A673 (cell line): ENCODE data around the gene HPCAL1. TPM values are rescaled to one million over a fixed set of nuclear protein-coding genes. Genes with fewer than 3 reads are reported as not detected.

ENCODE experiments used
- BruUV-seq: library from RNA; stranded (reverse); fragments of 400-500 nt; replicated peaks from 2 replicates; lab custom pipeline; 2021; lab: Mats Ljungman, UMichigan
- CTCF ChIA-PET: fragments of 300-600 bp; sonication (Branson Sonifier 250); formaldehyde crosslinking; loops from one replicate; lab custom pipeline; 2022; ENCODE audit warnings: antibody characterized with exemption; lab: Charles Lee
- POLR2A ChIA-PET: fragments of 300-600 bp; sonication (Branson Sonifier 250); formaldehyde crosslinking; loops from one replicate; lab custom pipeline; 2022; ENCODE audit warnings: antibody characterized with exemption; ENCODE audit not compliant: low non-redundant PET; lab: Charles Lee
- DNase-seq: peaks from one replicate; pipeline ENCODE4 v3.0.0-alpha.2; 2015; ENCODE audit warnings: low spot score
- H3K27ac ChIP-seq: fragments of 200-600 bp; sonication (generic); 2 replicates; pipeline ENCODE4 v1.5.1; 2016; ENCODE audit warnings: mixed run types, low read depth, mild to moderate bottlenecking, mixed read lengths, antibody characterized with exemption, low read length; ENCODE audit not compliant: poor library complexity, severe bottlenecking
- H3K27me3 ChIP-seq: fragments of 200-600 bp; sonication (generic); replicated peaks from 2 replicates; pipeline ENCODE4 v1.6.1; 2017; ENCODE audit warnings: mixed run types, low read depth, mild to moderate bottlenecking, mixed read lengths, antibody characterized with exemption, low read length; ENCODE audit not compliant: insufficient read depth, poor library complexity
- H3K36me3 ChIP-seq: fragments of 200-600 bp; sonication (generic); 2 replicates; pipeline ENCODE4 v1.6.1; 2016; ENCODE audit warnings: mixed run types, mild to moderate bottlenecking, mixed read lengths, antibody characterized with exemption, low read length; ENCODE audit not compliant: insufficient read depth, poor library complexity, severe bottlenecking
- H3K4me1 ChIP-seq: fragments of 200-600 bp; sonication (generic); 2 replicates; pipeline ENCODE4 v1.6.1; 2017; ENCODE audit warnings: mixed run types, mild to moderate bottlenecking, mixed read lengths, antibody characterized with exemption, low read length; ENCODE audit not compliant: insufficient read depth, poor library complexity, severe bottlenecking
- H3K4me3 ChIP-seq: fragments of 200-600 bp; sonication (generic); 2 replicates; pipeline ENCODE4 v1.5.1; 2016; ENCODE audit warnings: low read depth, mixed run types, mild to moderate bottlenecking, mixed read lengths, low read length; ENCODE audit not compliant: poor library complexity, severe bottlenecking
- H3K9me3 ChIP-seq: fragments of 200-600 bp; sonication (generic); 2 replicates; pipeline ENCODE4 v1.6.1; 2016; ENCODE audit warnings: mixed run types, low read depth, mild to moderate bottlenecking, mixed read lengths, antibody characterized with exemption, low read length; ENCODE audit not compliant: poor library complexity, severe bottlenecking
- CTCF ChIP-seq: fragments of 300-800, 200-600 bp; sonication (generic); conservative IDR thresholded peaks from 2 replicates; pipeline ENCODE4 v1.5.1; 2017; ENCODE audit warnings: low read depth, mild to moderate bottlenecking, antibody characterized with exemption, low read length, moderate library complexity, mixed read lengths
- EZH2 ChIP-seq: fragments of 200-600 bp; sonication (generic); IDR thresholded peaks from 2 replicates; pipeline ENCODE4 v1.6.1; 2017; ENCODE audit warnings: borderline replicate concordance, low read depth, mild to moderate bottlenecking, mixed read lengths, antibody characterized with exemption, low read length; ENCODE audit not compliant: poor library complexity, severe bottlenecking
- intact Hi-C: fragments of 100-400 bp; cut with micrococcal nuclease; formaldehyde crosslinking; loops from one replicate; pipeline ENCODE4 v1.10.0; 2022; ENCODE audit not compliant: unreplicated experiment
- total RNA-seq: library from RNA; stranded (reverse); gene quantifications from 2 replicates; pipeline ENCODE4 v1.2.3, GENCODE V29; 2021

The HPCAL1 gene
- total RNA-seq, 1 experiment from 2014 or later: 9.7 TPM

GRCh38 chr2:10279946-10280463 lies 22.7 kb upstream of the HPCAL1 start:
- no peak overlapping the region for H3K4me3 ChIP-seq
- no peaks in the 10 kb centered on the region for H3K27me3 ChIP-seq
- H3K4me1 ChIP-seq: no peaks in the 10 kb centered on the region
- no TSS peak for BruUV-seq
- DNase-seq: no peak
- intact Hi-C loops: no loop called here
- CTCF ChIA-PET: no interaction called here
- H3K36me3 ChIP-seq: no peaks in the 10 kb centered on the region
- H3K9me3 ChIP-seq: no peaks in the 10 kb centered on the region
- H3K27ac ChIP-seq: no peak overlapping the region
- TF ChIP-seq CTCF: no peak
- TF ChIP-seq EZH2: no peak
- POLR2A ChIA-PET: no interaction called here

- intact Hi-C loops: no loop called here
- POLR2A ChIA-PET: no interaction called here
- no peak overlapping the region for H3K27ac ChIP-seq
- H3K9me3 ChIP-seq: no peaks in the 10 kb centered on the region
- no peaks in the 10 kb centered on the region for H3K36me3 ChIP-seq
- no peak overlapping the region for H3K4me3 ChIP-seq
- CTCF ChIA-PET: no interaction called here
- H3K4me1 ChIP-seq: peaks cover 7% of the 10 kb centered on the region
- no TSS peak for BruUV-seq
- no peaks in the 10 kb centered on the region for H3K27me3 ChIP-seq
- no peak for DNase-seq
- TF ChIP-seq EZH2 (no peak), CTCF (no peak)
These were observed 20.8 kb upstream of the HPCAL1 start for GRCh38 chr2:10281891-10282290.

DNA sequence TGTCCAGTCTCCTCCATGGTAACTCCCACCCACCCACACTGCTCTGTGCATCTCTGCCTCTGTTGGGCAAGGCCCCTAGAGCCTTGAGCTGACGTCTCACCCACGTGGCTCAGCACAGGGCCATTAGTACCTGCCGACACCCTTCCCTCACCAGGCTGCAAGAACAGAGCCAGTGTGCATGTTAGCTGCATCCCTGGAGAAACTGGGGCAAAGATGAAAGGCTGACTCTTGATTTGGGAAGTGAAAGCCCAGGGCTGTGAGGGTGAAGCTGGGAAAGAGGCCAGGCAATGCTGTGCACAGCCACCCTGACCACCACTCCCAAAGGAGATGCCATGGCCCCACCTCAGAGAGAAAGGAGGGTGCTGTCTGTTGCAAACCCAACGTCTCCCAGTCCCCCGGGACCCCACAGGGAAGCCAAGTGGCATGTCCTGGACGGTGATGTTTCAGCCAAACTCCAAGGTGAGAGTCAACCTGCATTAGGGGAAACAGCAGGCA lies 20.0 kb upstream of the HPCAL1 start:
- no peak for DNase-seq
- Histone ChIP-seq H3K27me3 (no peaks in the 10 kb centered on the region), H3K4me3 (no peak overlapping the region), H3K27ac (no peak overlapping the region), H3K9me3 (no peaks in the 10 kb centered on the region), H3K4me1 (peaks cover 7% of the 10 kb centered on the region), H3K36me3 (no peaks in the 10 kb centered on the region)
- POLR2A ChIA-PET: no interaction called here
- TF ChIP-seq CTCF (no peak), EZH2 (no peak)
- BruUV-seq: no TSS peak
- intact Hi-C loops: no loop called here
- CTCF ChIA-PET: no interaction called here
